IMR-90 (cell line): ENCODE measurements around the gene TMEM259. TPM values are rescaled to one million over a fixed set of nuclear protein-coding genes. Genes with fewer than 3 reads are reported as not detected.

Experiments
- ATAC-seq: fragments of 200-7000 bp; cut with Tn5 transposase; 2 replicates; pipeline ENCODE4 v1.9.1; 2020; ENCODE audit warnings: low read depth, mild to moderate bottlenecking, moderate library complexity
- BruUV-seq: library from RNA; stranded (reverse); fragments of 400-500 nt; replicated peaks from 2 replicates; lab custom pipeline; 2021; lab: Mats Ljungman, UMichigan
- CTCF ChIA-PET: fragments of 300-600 bp; formaldehyde crosslinking; extraction: SDS; loops from one replicate; lab custom pipeline; 2021; ENCODE audit warnings: antibody characterized with exemption; lab: Yijun Ruan, JAX
- POLR2A ChIA-PET: fragments of 300-600 bp; sonication (Branson Sonifier 250); formaldehyde crosslinking; loops from one replicate; lab custom pipeline; 2022; ENCODE audit warnings: antibody characterized with exemption; ENCODE audit not compliant: unreplicated experiment; lab: Charles Lee
- DNase-seq: peaks from one replicate; pipeline ENCODE4 v3.0.0; 2013
- H2AFZ ChIP-seq: replicated peaks from 2 replicates; pipeline ENCODE3; 2013; ENCODE audit warnings: low read length, mild to moderate bottlenecking; ENCODE audit not compliant: poor library complexity
- H2AK5ac ChIP-seq: 2 replicates; pipeline ENCODE4 v1.6.1; 2013; ENCODE audit warnings: low read depth, low read length, inconsistent platforms
- H2AK9ac ChIP-seq: replicated peaks from 2 replicates; pipeline ENCODE3; 2013; ENCODE audit warnings: mild to moderate bottlenecking, low read depth, low read length, moderate library complexity; ENCODE audit not compliant: poor library complexity
- H2BK120ac ChIP-seq: 2 replicates; pipeline ENCODE4 v1.6.1; 2013; ENCODE audit warnings: low read depth, low read length, inconsistent platforms
- H2BK15ac ChIP-seq: 3 replicates; pipeline ENCODE4 v1.6.1; 2013; ENCODE audit warnings: low read depth, low read length, inconsistent platforms
- H2BK20ac ChIP-seq: 2 replicates; pipeline ENCODE4 v1.6.1; 2013; ENCODE audit warnings: low read depth, mild to moderate bottlenecking, inconsistent platforms, low read length, moderate library complexity
- H2BK5ac ChIP-seq: 2 replicates; pipeline ENCODE4 v1.6.1; 2013; ENCODE audit warnings: mild to moderate bottlenecking, low read depth, low read length, inconsistent platforms; ENCODE audit not compliant: poor library complexity, severe bottlenecking
- H3K14ac ChIP-seq: replicated peaks from 2 replicates; pipeline ENCODE4 v1.6.1; 2013; ENCODE audit warnings: low read depth, low read length, inconsistent platforms
- H3K18ac ChIP-seq: 2 replicates; pipeline ENCODE4 v1.6.1; 2013; ENCODE audit warnings: low read depth, low read length, control low read depth
- H3K23ac ChIP-seq: 2 replicates; pipeline ENCODE4 v1.6.1; 2013; ENCODE audit warnings: low read depth, low read length, inconsistent platforms
- H3K27ac ChIP-seq: 2 replicates; pipeline ENCODE4 v1.5.1; 2013; ENCODE audit warnings: mild to moderate bottlenecking, control low read depth, low read length; ENCODE audit not compliant: insufficient read depth
- H3K27me3 ChIP-seq: 2 replicates; pipeline ENCODE4 v1.6.1; 2013; ENCODE audit warnings: low read length; ENCODE audit not compliant: control insufficient read depth, insufficient read depth
- H3K36me3 ChIP-seq: 2 replicates; pipeline ENCODE4 v1.6.1; 2013; ENCODE audit warnings: low read length, mixed read lengths; ENCODE audit not compliant: control insufficient read depth, insufficient read depth
- H3K4ac ChIP-seq: 2 replicates; pipeline ENCODE4 v1.6.1; 2013; ENCODE audit warnings: low read depth, low read length, inconsistent platforms
- H3K4me1 ChIP-seq: 2 replicates; pipeline ENCODE4 v1.6.1; 2013; ENCODE audit warnings: low read length, mixed read lengths; ENCODE audit not compliant: control insufficient read depth, insufficient read depth
- H3K4me2 ChIP-seq: 2 replicates; pipeline ENCODE4 v1.6.1; 2013; ENCODE audit warnings: low read depth, mild to moderate bottlenecking, control low read depth, low read length, moderate library complexity
- H3K4me3 ChIP-seq: 2 replicates; pipeline ENCODE4 v1.5.1; 2013; ENCODE audit warnings: low read depth, mild to moderate bottlenecking, control low read depth, low read length, moderate library complexity; ENCODE audit not compliant: insufficient read depth
- H3K56ac ChIP-seq: 2 replicates; pipeline ENCODE4 v1.6.1; 2013; ENCODE audit warnings: low read length, inconsistent platforms; ENCODE audit not compliant: insufficient read depth; ENCODE audit errors: extremely low read depth
- H3K79me1 ChIP-seq, 2 experiments: 2 replicates each; pipeline ENCODE4 v1.6.1; 2013; ENCODE audit warnings: low read length in 2 of 2, inconsistent platforms in 1 of 2, low read depth in 1 of 2
- H3K9ac ChIP-seq: 2 replicates; pipeline ENCODE4 v1.6.1; 2013; ENCODE audit warnings: low read depth, low read length, control low read depth
- H3K9me1 ChIP-seq: 2 replicates; pipeline ENCODE4 v1.6.1; 2013; ENCODE audit warnings: low read length, inconsistent platforms; ENCODE audit not compliant: insufficient read depth
- H3K9me3 ChIP-seq: 2 replicates; pipeline ENCODE4 v1.6.1; 2013; ENCODE audit warnings: low read length; ENCODE audit not compliant: control insufficient read depth, insufficient read depth
- H4K20me1 ChIP-seq: 2 replicates; pipeline ENCODE4 v1.6.1; 2013; ENCODE audit warnings: low read length, inconsistent platforms; ENCODE audit not compliant: insufficient read depth
- H4K5ac ChIP-seq: 2 replicates; pipeline ENCODE4 v1.6.1; 2013; ENCODE audit warnings: mild to moderate bottlenecking, low read depth, low read length, control low read depth
- H4K8ac ChIP-seq, 2 experiments: 2 replicates each; pipeline ENCODE4 v1.6.1; 2013; ENCODE audit warnings: low read depth in 2 of 2, low read length in 2 of 2, control low read depth in 1 of 2, inconsistent platforms in 1 of 2
- H4K91ac ChIP-seq: 2 replicates; pipeline ENCODE4 v1.6.1; 2013; ENCODE audit warnings: low read depth, low read length, inconsistent platforms; ENCODE audit not compliant: insufficient read depth
- BHLHE40 ChIP-seq: fragments of 150-350 bp; IDR thresholded peaks from 2 replicates; pipeline ENCODE4 v1.6.1; 2016; ENCODE audit warnings: mild to moderate bottlenecking, low read depth, low read length
- CEBPB ChIP-seq: IDR thresholded peaks from 2 replicates; pipeline ENCODE4 v1.6.1; 2012; ENCODE audit warnings: low read depth, low read length, improper control_type of control experiment
- CHD1 ChIP-seq: IDR thresholded peaks from 2 replicates; pipeline ENCODE4 v1.6.1; 2012; ENCODE audit warnings: low read depth, low read length, improper control_type of control experiment
- CTCF ChIP-seq: conservative IDR thresholded peaks from 2 replicates; pipeline ENCODE4 v1.5.1; 2012; ENCODE audit warnings: mild to moderate bottlenecking, low read depth, low read length, improper control_type of control experiment
- FOS ChIP-seq: fragments of 150-350 bp; IDR thresholded peaks from 2 replicates; pipeline ENCODE4 v1.6.1; 2016; ENCODE audit warnings: low read depth, low read length
- MAFK ChIP-seq: IDR thresholded peaks from 2 replicates; pipeline ENCODE4 v1.6.1; 2012; ENCODE audit warnings: low read depth, low read length, improper control_type of control experiment
- MAZ ChIP-seq: IDR thresholded peaks from 2 replicates; pipeline ENCODE4 v1.6.1; 2012; ENCODE audit warnings: low read depth, mild to moderate bottlenecking, low read length, improper control_type of control experiment, moderate library complexity, borderline replicate concordance
- POLR2A ChIP-seq: IDR thresholded peaks from 2 replicates; pipeline ENCODE4 v1.6.1; 2012; ENCODE audit warnings: mild to moderate bottlenecking, low read depth, low read length
- RAD21 ChIP-seq: IDR thresholded peaks from 2 replicates; pipeline ENCODE4 v1.6.1; 2012; ENCODE audit warnings: low read length, improper control_type of control experiment
- RCOR1 ChIP-seq: IDR thresholded peaks from 2 replicates; pipeline ENCODE4 v1.6.1; 2012; ENCODE audit warnings: mild to moderate bottlenecking, low read length, improper control_type of control experiment; ENCODE audit not compliant: insufficient replicate concordance
- SMC3 ChIP-seq: fragments of 150-350 bp; IDR thresholded peaks from 2 replicates; pipeline ENCODE4 v1.6.1; 2016; ENCODE audit warnings: low read depth, mild to moderate bottlenecking, antibody characterized with exemption, low read length, moderate library complexity
- USF2 ChIP-seq: fragments of 150-350 bp; IDR thresholded peaks from 2 replicates; pipeline ENCODE4 v1.6.1; 2017; ENCODE audit warnings: mild to moderate bottlenecking, antibody characterized with exemption, low read length, low read depth
- WGBS, 2 experiments: methylation state at CpG; one replicate each; pipeline versions ENCODE4 v1.1.5 to v1.1.7; 2013; ENCODE audit warnings: missing lambda C conversion rate in 2 of 2; ENCODE audit not compliant: insufficient read length in 1 of 2; ENCODE audit errors: extremely low coverage in 2 of 2; 5-methylcytosine and 5-hydroxymethylcytosine counted together
- dilution Hi-C: fragments of 300-500 bp; cut with HindIII; formaldehyde crosslinking; loops from one replicate; pipeline ENCODE4 v1.14.3; 2018; ENCODE audit warnings: low sequenced_read_pairs; ENCODE audit not compliant: unreplicated experiment
- in situ Hi-C: fragments of 300-500 bp; cut with MboI; formaldehyde crosslinking; loops from 3 replicates; pipeline ENCODE4 v1.14.3; 2019; ENCODE audit warnings: low sequenced_read_pairs, inconsistent platforms, mixed read lengths
- intact Hi-C: fragments of 100-400 bp; cut with micrococcal nuclease; formaldehyde crosslinking; loops from 2 replicates; pipeline ENCODE4 v1.10.0; 2022
- polyA plus RNA-seq, 3 experiments: library from polyadenylated mRNA; depleted of rRNA; stranded (reverse); fragments of >200 nt; gene quantifications; 2 replicates each; pipeline ENCODE4 v1.2.3, GENCODE V29; 2012; ENCODE audit warnings: low replicate concordance in 1 of 3
- total RNA-seq: library from RNA; depleted of rRNA; stranded (reverse); fragments of >200 nt; gene quantifications from 2 replicates; pipeline ENCODE4 v1.2.3, GENCODE V29; 2012

Gene TMEM259
- total and polyA plus RNA-seq, 2 of the 4 experiments (the other 2 are of a cell fraction), result 22.6 to 153 TPM

- TF ChIP-seq RCOR1, result no peak
Measured at GRCh38 chr19:973726-974563, 47.0 kb downstream of the TMEM259 start (continued).

GRCh38 chr19:972281-972680 lies 48.6 kb downstream of the TMEM259 start:
- peaks cover 19 to 28% of the 10 kb centered on the region in 2 experiments for H3K79me1 ChIP-seq
- no peak for TF ChIP-seq POLR2A
- no peak for TF ChIP-seq SMC3
- TF ChIP-seq CTCF, result no peak
- no peak for TF ChIP-seq USF2
- no peak for TF ChIP-seq BHLHE40
- TF ChIP-seq FOS, result no peak
- no peak for TF ChIP-seq MAFK
- no peak for TF ChIP-seq MAZ
- no peak for TF ChIP-seq CEBPB
- TF ChIP-seq CHD1, result no peak
- no peak for TF ChIP-seq RAD21
- TF ChIP-seq RCOR1, result no peak

More at GRCh38 chr19:972281-972680, 48.6 kb downstream of the TMEM259 start:
- no peak overlapping the region for H3K18ac ChIP-seq
- H2BK15ac ChIP-seq, result no peak overlapping the region
- in situ Hi-C loops, result no loop called here
- ATAC-seq (no peak), DNase-seq (no peak)
- no peak overlapping the region for H4K8ac ChIP-seq
- intact Hi-C loops, result no loop called here
- peaks cover 48% of the 10 kb centered on the region for H3K36me3 ChIP-seq
- no peak overlapping the region for H2BK20ac ChIP-seq
- H2AK5ac ChIP-seq, result no peak overlapping the region
- no peak overlapping the region for H4K91ac ChIP-seq
- no peak overlapping the region for H3K4ac ChIP-seq
- H3K9me1 ChIP-seq, result no peaks in the 10 kb centered on the region
- no TSS peak for BruUV-seq
- H3K14ac ChIP-seq, result no peak overlapping the region
- WGBS, 2 experiments, result 80% methylated on average over 1 of the region's 6 CpGs; no CpG with 5 or more reads in 1 of the 2 experiments
- ChIA-PET POLR2A (no interaction called here), CTCF (interaction anchor here (0.7 kb wide), 1 partner anchor 88 kb away, joined by 3 read pairs; no protein-coding TSS in a partner anchor)
- dilution Hi-C loops, result no loop called here
- H3K4me2 ChIP-seq, result no peak overlapping the region
- no peak overlapping the region for H3K4me3 ChIP-seq
- peaks cover 3% of the 10 kb centered on the region; the same call in 1 of the 2 replicates for H4K20me1 ChIP-seq
- H2BK5ac ChIP-seq, result no peak overlapping the region
- no peaks in the 10 kb centered on the region for H3K4me1 ChIP-seq
- no peaks in the 10 kb centered on the region for H3K27me3 ChIP-seq
- no peak overlapping the region for H4K5ac ChIP-seq
- no peak overlapping the region for H2BK120ac ChIP-seq
- H2AK9ac ChIP-seq, result no peak overlapping the region
- no peak overlapping the region for H3K9ac ChIP-seq
- H3K56ac ChIP-seq, result no peak overlapping the region
- H3K9me3 ChIP-seq, result peaks cover 5% of the 10 kb centered on the region
- H3K27ac ChIP-seq, result no peak overlapping the region
- H3K23ac ChIP-seq, result no peak overlapping the region
- H2AFZ ChIP-seq, result no peak overlapping the region
